ENCODE results near the gene HDGFL1.

The HDGFL1 gene

DNA sequence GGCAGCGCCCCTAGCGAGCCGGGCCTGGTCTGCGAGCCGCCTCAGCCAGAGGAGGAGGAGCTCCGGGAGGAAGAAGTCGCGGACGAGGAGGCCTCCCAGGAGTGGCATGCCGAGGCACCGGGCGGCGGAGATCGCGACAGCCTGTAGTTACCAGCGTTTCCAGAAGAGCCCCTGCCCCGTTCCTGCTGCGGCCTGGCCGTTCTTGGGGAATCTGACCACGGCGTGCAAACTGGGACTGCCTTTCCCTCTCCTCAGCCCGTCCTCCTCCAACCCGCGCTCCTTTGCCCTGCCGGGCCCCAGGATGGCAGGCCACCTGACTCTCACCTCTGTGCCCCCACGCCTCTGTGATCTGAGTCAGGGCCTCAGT, 802 bp downstream of the HDGFL1 start:
- TF ChIP-seq, protein P1, sequence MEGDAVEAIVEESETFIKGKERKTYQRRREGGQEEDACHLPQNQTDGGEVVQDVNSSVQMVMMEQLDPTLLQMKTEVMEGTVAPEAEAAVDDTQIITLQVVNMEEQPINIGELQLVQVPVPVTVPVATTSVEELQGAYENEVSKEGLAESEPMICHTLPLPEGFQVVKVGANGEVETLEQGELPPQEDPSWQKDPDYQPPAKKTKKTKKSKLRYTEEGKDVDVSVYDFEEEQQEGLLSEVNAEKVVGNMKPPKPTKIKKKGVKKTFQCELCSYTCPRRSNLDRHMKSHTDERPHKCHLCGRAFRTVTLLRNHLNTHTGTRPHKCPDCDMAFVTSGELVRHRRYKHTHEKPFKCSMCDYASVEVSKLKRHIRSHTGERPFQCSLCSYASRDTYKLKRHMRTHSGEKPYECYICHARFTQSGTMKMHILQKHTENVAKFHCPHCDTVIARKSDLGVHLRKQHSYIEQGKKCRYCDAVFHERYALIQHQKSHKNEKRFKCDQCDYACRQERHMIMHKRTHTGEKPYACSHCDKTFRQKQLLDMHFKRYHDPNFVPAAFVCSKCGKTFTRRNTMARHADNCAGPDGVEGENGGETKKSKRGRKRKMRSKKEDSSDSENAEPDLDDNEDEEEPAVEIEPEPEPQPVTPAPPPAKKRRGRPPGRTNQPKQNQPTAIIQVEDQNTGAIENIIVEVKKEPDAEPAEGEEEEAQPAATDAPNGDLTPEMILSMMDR (IDR thresholded peaks at IDR 0.05; ENCODE audit: borderline replicate concordance, insufficient read depth, low read depth, low read length), result no peak
- no peak overlapping the region for H3K4me3 ChIP-seq (ENCODE audit: low read depth, low read length)

GRCh38 chr6:22575190-22575589, 5.8 kb downstream of the HDGFL1 start:
- H3K4me3 ChIP-seq (ENCODE audit: low read depth, low read length), result no peak overlapping the region
- TF ChIP-seq, protein P1 (IDR thresholded peaks at IDR 0.05; ENCODE audit: borderline replicate concordance, insufficient read depth, low read depth, low read length), result no peak

- TF ChIP-seq, protein P1 (IDR thresholded peaks at IDR 0.05; ENCODE audit: borderline replicate concordance, insufficient read depth, low read depth, low read length), result no peak
- H3K4me3 ChIP-seq (ENCODE audit: low read depth, low read length), result no peak overlapping the region
Observed at GRCh38 chr6:22579439-22579838, 10.1 kb downstream of the HDGFL1 start.

DNA sequence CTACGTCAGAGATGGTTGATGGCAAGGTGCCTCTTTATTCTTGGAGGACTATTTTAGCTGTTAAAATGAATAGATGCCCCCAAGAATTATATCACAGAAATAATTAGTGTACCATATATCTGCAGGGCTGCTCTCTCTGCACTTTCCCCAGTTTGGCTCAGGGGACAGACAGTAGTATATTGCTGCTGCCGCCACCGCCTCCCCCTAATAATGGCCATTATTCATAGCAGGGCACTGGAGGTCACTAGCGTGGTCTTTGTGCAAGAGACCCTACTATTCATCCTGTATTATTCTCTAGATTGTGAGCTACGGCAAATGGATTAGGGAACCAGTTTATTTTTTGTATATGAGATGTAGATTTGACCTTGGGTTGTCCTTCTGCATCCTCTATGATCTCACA, 11.0 kb downstream of the HDGFL1 start:
- TF ChIP-seq, protein P1 (IDR thresholded peaks at IDR 0.05; ENCODE audit: borderline replicate concordance, insufficient read depth, low read depth, low read length), result no peak
- H3K4me3 ChIP-seq (ENCODE audit: low read depth, low read length), result no peak overlapping the region

GRCh38 chr6:22582417-22583205, 13.2 kb downstream of the HDGFL1 start:
- no peak overlapping the region for H3K4me3 ChIP-seq (ENCODE audit: low read depth, low read length)
- TF ChIP-seq, protein P1 (IDR thresholded peaks at IDR 0.05; ENCODE audit: borderline replicate concordance, insufficient read depth, low read depth, low read length), result no peak

DNA sequence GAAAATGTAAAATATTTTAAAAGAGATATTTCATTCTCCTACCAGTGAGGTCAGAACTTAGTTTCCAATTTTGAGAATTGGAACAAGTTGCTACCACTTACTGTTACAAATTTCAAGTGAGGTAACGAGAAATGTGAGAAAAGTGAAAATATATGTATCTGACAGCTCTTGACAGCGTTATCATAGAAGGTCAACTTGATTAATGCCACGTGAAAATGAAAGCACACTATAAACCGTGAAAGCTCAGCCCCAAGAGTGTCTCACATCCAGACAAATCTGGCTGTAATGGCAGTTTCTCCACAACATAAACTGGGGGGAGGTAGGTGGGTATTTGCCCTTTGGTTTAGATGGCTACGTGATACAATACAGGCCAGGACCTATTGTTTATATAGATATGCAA, 13.9 kb downstream of the HDGFL1 start:
- no peak overlapping the region for H3K4me3 ChIP-seq (ENCODE audit: low read depth, low read length)
- TF ChIP-seq, protein P1 (IDR thresholded peaks at IDR 0.05; ENCODE audit: borderline replicate concordance, insufficient read depth, low read depth, low read length), result no peak

DNA sequence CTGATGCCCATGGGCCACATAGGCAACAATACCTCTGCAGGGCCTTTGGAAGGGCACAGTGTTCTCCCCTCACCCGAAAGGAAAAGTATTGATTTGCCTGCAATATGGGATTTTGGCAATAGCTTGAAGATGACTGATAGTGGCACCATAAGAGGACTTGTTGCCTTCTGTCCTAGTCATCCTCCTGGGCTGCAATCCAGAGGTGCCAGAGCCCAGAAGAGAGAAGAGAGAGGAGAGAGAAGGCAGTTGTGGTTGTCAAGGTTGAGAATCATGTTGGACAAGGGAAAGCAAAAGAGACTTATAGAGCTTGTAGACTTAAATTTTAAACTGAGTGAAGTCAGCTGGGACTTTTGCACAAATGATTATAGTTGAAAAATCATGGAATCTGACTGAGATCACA, 14.6 kb downstream of the HDGFL1 start:
- TF ChIP-seq, protein P1 (IDR thresholded peaks at IDR 0.05; ENCODE audit: borderline replicate concordance, insufficient read depth, low read depth, low read length), result no peak
- no peak overlapping the region for H3K4me3 ChIP-seq (ENCODE audit: low read depth, low read length)
